ENCODE measurements around the gene PPP6R2.
"Not testable (repeated sequence)": the region's sequence is repeated elsewhere in the genome, so short reads cannot be mapped to it uniquely, and the experiment has no call there.

PPP6R2 gene

GRCh38 chr22:50432877-50433510 is 89.9 kb downstream of the PPP6R2 start:
- not testable (repeated sequence) for H3K9me3 ChIP-seq (ENCODE audit: control insufficient read depth, low read length); H3K4me1 ChIP-seq (ENCODE audit: control insufficient read depth, insufficient read depth, low read length); H3K4me3 ChIP-seq (ENCODE audit: insufficient read depth, low read depth, low read length); H3K27me3 ChIP-seq (ENCODE audit: control insufficient read depth, insufficient read depth, low read length, poor library complexity, severe bottlenecking); H3K27ac ChIP-seq (ENCODE audit: insufficient read depth, low read depth, low read length, poor library complexity, severe bottlenecking)
- peaks cover 33% of the 10 kb centered on the region for H3K36me3 ChIP-seq (ENCODE audit: control insufficient read depth, insufficient read depth, low read length)
- WGBS, 2 experiments: 96 to 98% methylated on average over 13 to 15 of the region's 24 CpGs

- Histone ChIP-seq H3K4me3 (ENCODE audit: insufficient read depth, low read depth, low read length) (no peak overlapping the region), H3K4me1 (ENCODE audit: control insufficient read depth, insufficient read depth, low read length) (no peaks in the 10 kb centered on the region), H3K9me3 (ENCODE audit: control insufficient read depth, low read length) (no peaks in the 10 kb centered on the region), H3K27ac (ENCODE audit: insufficient read depth, low read depth, low read length, poor library complexity, severe bottlenecking) (no peak overlapping the region), H3K27me3 (ENCODE audit: control insufficient read depth, insufficient read depth, low read length, poor library complexity, severe bottlenecking) (no peaks in the 10 kb centered on the region), H3K36me3 (ENCODE audit: control insufficient read depth, insufficient read depth, low read length) (peaks cover 33% of the 10 kb centered on the region)
- 94 to 96% methylated on average over 24 of the region's 24 CpGs for WGBS, 2 experiments
These were observed 91.7 kb downstream of the PPP6R2 start for GRCh38 chr22:50434849-50435248.

GRCh38 chr22:50435291-50436014 is 92.3 kb downstream of the PPP6R2 start:
- no peak overlapping the region for H3K4me3 ChIP-seq (ENCODE audit: insufficient read depth, low read depth, low read length)
- no peaks in the 10 kb centered on the region for H3K9me3 ChIP-seq (ENCODE audit: control insufficient read depth, low read length)
- no peaks in the 10 kb centered on the region for H3K27me3 ChIP-seq (ENCODE audit: control insufficient read depth, insufficient read depth, low read length, poor library complexity, severe bottlenecking)
- H3K36me3 ChIP-seq (ENCODE audit: control insufficient read depth, insufficient read depth, low read length): peaks cover 28% of the 10 kb centered on the region
- no peaks in the 10 kb centered on the region for H3K4me1 ChIP-seq (ENCODE audit: control insufficient read depth, insufficient read depth, low read length)
- 96% methylated on average over 20 of the region's 20 CpGs for WGBS, 2 experiments
- H3K27ac ChIP-seq (ENCODE audit: insufficient read depth, low read depth, low read length, poor library complexity, severe bottlenecking): no peak overlapping the region

GRCh38 chr22:50436015-50436830 is 93.1 kb downstream of the PPP6R2 start:
- WGBS, 2 experiments: 94 to 97% methylated on average over 37 of the region's 37 CpGs
- H3K36me3 ChIP-seq (ENCODE audit: control insufficient read depth, insufficient read depth, low read length): peaks cover 28% of the 10 kb centered on the region
- H3K27ac ChIP-seq (ENCODE audit: insufficient read depth, low read depth, low read length, poor library complexity, severe bottlenecking): no peak overlapping the region

GRCh38 chr22:50436841-50437341 is 93.8 kb downstream of the PPP6R2 start:
- Histone ChIP-seq H3K27ac (ENCODE audit: insufficient read depth, low read depth, low read length, poor library complexity, severe bottlenecking) (no peak overlapping the region), H3K4me3 (ENCODE audit: insufficient read depth, low read depth, low read length) (no peak overlapping the region), H3K4me1 (ENCODE audit: control insufficient read depth, insufficient read depth, low read length) (no peaks in the 10 kb centered on the region), H3K27me3 (ENCODE audit: control insufficient read depth, insufficient read depth, low read length, poor library complexity, severe bottlenecking) (no peaks in the 10 kb centered on the region), H3K36me3 (ENCODE audit: control insufficient read depth, insufficient read depth, low read length) (peaks cover 27% of the 10 kb centered on the region), H3K9me3 (ENCODE audit: control insufficient read depth, low read length) (no peaks in the 10 kb centered on the region)
- WGBS, 2 experiments: 96% methylated on average over 25 of the region's 25 CpGs

More at GRCh38 chr22:50436015-50436830, 93.1 kb downstream of the PPP6R2 start:
- H3K27me3 ChIP-seq (ENCODE audit: control insufficient read depth, insufficient read depth, low read length, poor library complexity, severe bottlenecking): no peaks in the 10 kb centered on the region
- no peaks in the 10 kb centered on the region for H3K4me1 ChIP-seq (ENCODE audit: control insufficient read depth, insufficient read depth, low read length)
- H3K4me3 ChIP-seq (ENCODE audit: insufficient read depth, low read depth, low read length): no peak overlapping the region
- H3K9me3 ChIP-seq (ENCODE audit: control insufficient read depth, low read length): no peaks in the 10 kb centered on the region

GRCh38 chr22:50437511-50438304 is 94.6 kb downstream of the PPP6R2 start:
- Histone ChIP-seq H3K36me3 (ENCODE audit: control insufficient read depth, insufficient read depth, low read length) (peaks cover 26% of the 10 kb centered on the region), H3K27ac (ENCODE audit: insufficient read depth, low read depth, low read length, poor library complexity, severe bottlenecking) (no peak overlapping the region), H3K4me1 (ENCODE audit: control insufficient read depth, insufficient read depth, low read length) (no peaks in the 10 kb centered on the region), H3K4me3 (ENCODE audit: insufficient read depth, low read depth, low read length) (no peak overlapping the region), H3K27me3 (ENCODE audit: control insufficient read depth, insufficient read depth, low read length, poor library complexity, severe bottlenecking) (no peaks in the 10 kb centered on the region), H3K9me3 (ENCODE audit: control insufficient read depth, low read length) (no peaks in the 10 kb centered on the region)
- WGBS, 2 experiments: 92% methylated on average over 36 of the region's 36 CpGs

GRCh38 chr22:50438305-50439275 is 95.5 kb downstream of the PPP6R2 start:
- no peaks in the 10 kb centered on the region for H3K9me3 ChIP-seq (ENCODE audit: control insufficient read depth, low read length)
- no peaks in the 10 kb centered on the region for H3K4me1 ChIP-seq (ENCODE audit: control insufficient read depth, insufficient read depth, low read length)
- no peak overlapping the region for H3K4me3 ChIP-seq (ENCODE audit: insufficient read depth, low read depth, low read length)
- H3K27me3 ChIP-seq (ENCODE audit: control insufficient read depth, insufficient read depth, low read length, poor library complexity, severe bottlenecking): no peaks in the 10 kb centered on the region
- peaks cover 23% of the 10 kb centered on the region for H3K36me3 ChIP-seq (ENCODE audit: control insufficient read depth, insufficient read depth, low read length)
- 92 to 93% methylated on average over 34 of the region's 34 CpGs for WGBS, 2 experiments
- no peak overlapping the region for H3K27ac ChIP-seq (ENCODE audit: insufficient read depth, low read depth, low read length, poor library complexity, severe bottlenecking)

- 95% methylated on average over 17 of the region's 17 CpGs for WGBS, 2 experiments
- Histone ChIP-seq H3K27me3 (ENCODE audit: control insufficient read depth, insufficient read depth, low read length, poor library complexity, severe bottlenecking) (no peaks in the 10 kb centered on the region), H3K4me3 (ENCODE audit: insufficient read depth, low read depth, low read length) (no peak overlapping the region), H3K9me3 (ENCODE audit: control insufficient read depth, low read length) (no peaks in the 10 kb centered on the region), H3K4me1 (ENCODE audit: control insufficient read depth, insufficient read depth, low read length) (no peaks in the 10 kb centered on the region), H3K27ac (ENCODE audit: insufficient read depth, low read depth, low read length, poor library complexity, severe bottlenecking) (no peak overlapping the region), H3K36me3 (ENCODE audit: control insufficient read depth, insufficient read depth, low read length) (peaks cover 23% of the 10 kb centered on the region)
These were observed 96.3 kb downstream of the PPP6R2 start for GRCh38 chr22:50439314-50439870.

Measured in ectodermal cell (in vitro differentiated cells).